H1 (cell line): Measurements from ENCODE around the gene SLC9A7. TPM values are rescaled to one million over a fixed set of nuclear protein-coding genes. Genes with fewer than 3 reads are reported as not detected.

Experiments used
- CTCF ChIA-PET: fragments of 300-600 bp; sonication (Branson Sonifier 250); formaldehyde crosslinking; loops from one replicate; lab custom pipeline; 2021; ENCODE audit not compliant: partially characterized antibody; lab: Charles Lee
- POLR2A ChIA-PET: fragments of 300-600 bp; sonication (Branson Sonifier 250); formaldehyde crosslinking; loops from one replicate; lab custom pipeline; 2021; ENCODE audit warnings: inconsistent platforms; ENCODE audit not compliant: partially characterized antibody; lab: Charles Lee
- DNase-seq, 2 experiments: peaks; one replicate each; pipeline versions ENCODE4 v3.0.0 to v3.0.0-alpha.2; 2010 to 2022; ENCODE audit warnings: low spot score in 2 of 2, low read depth in 1 of 2, mixed read lengths in 1 of 2
- FAIRE-seq: peaks from 2 replicates; lab custom pipeline; 2011; peaks lifted over from hg19 to GRCh38; lab: Jason Lieb, UNC
- H2AFZ ChIP-seq: 2 replicates; pipeline ENCODE4 v1.8.1; 2012; ENCODE audit warnings: low read length, inconsistent platforms
- H2AK5ac ChIP-seq: 2 replicates; pipeline ENCODE4 v1.6.1; 2013; ENCODE audit warnings: low read depth, low read length
- H2BK120ac ChIP-seq: replicated peaks from 2 replicates; pipeline ENCODE3; 2013; ENCODE audit warnings: low read depth, low read length, inconsistent platforms
- H2BK12ac ChIP-seq: 2 replicates; pipeline ENCODE4 v1.6.1; 2013; ENCODE audit warnings: low read depth, low read length
- H2BK15ac ChIP-seq: 2 replicates; pipeline ENCODE4 v1.6.1; 2013; ENCODE audit warnings: low read length
- H2BK20ac ChIP-seq: 2 replicates; pipeline ENCODE4 v1.6.1; 2013; ENCODE audit warnings: low read length
- H2BK5ac ChIP-seq: 2 replicates; pipeline ENCODE4 v1.6.1; 2013; ENCODE audit warnings: low read depth, low read length
- H3K14ac ChIP-seq: 2 replicates; pipeline ENCODE4 v1.6.1; 2013; ENCODE audit warnings: inconsistent platforms; ENCODE audit not compliant: insufficient read length
- H3K18ac ChIP-seq: 2 replicates; pipeline ENCODE4 v1.6.1; 2013; ENCODE audit warnings: low read length; ENCODE audit errors: extremely low read depth
- H3K23ac ChIP-seq: 2 replicates; pipeline ENCODE4 v1.6.1; 2013; ENCODE audit warnings: inconsistent platforms; ENCODE audit not compliant: insufficient read length
- H3K23me2 ChIP-seq: 2 replicates; pipeline ENCODE4 v1.6.1; 2013; ENCODE audit warnings: low read depth, low read length
- H3K27ac ChIP-seq: 2 replicates; pipeline ENCODE4 v1.6.1; 2011; ENCODE audit warnings: low read depth, low read length, inconsistent platforms
- H3K27me3 ChIP-seq, 4 experiments: replicated peaks in 1 of 4; 1 replicate in 1 of 4; 2 replicates in 3 of 4; pipeline versions ENCODE4 v1.6.1 to v1.8.1; 2011 to 2013; ENCODE audit warnings: low read length in 3 of 4, mild to moderate bottlenecking in 3 of 4, inconsistent platforms in 2 of 4, mixed read lengths in 2 of 4, moderate library complexity in 1 of 4; ENCODE audit not compliant: control insufficient read depth in 3 of 4, insufficient read depth in 3 of 4; ENCODE audit errors: extremely low read depth in 1 of 4
- H3K36me3 ChIP-seq, 4 experiments: 2 replicates each; pipeline versions ENCODE4 v1.6.1 to v1.8.1; 2011 to 2013; ENCODE audit warnings: mild to moderate bottlenecking in 4 of 4, low read length in 3 of 4, moderate library complexity in 2 of 4, control low read depth in 1 of 4, inconsistent platforms in 1 of 4; ENCODE audit not compliant: insufficient read depth in 4 of 4, control insufficient read depth in 2 of 4
- H3K4ac ChIP-seq: replicated peaks from 2 replicates; pipeline ENCODE3; 2013; ENCODE audit warnings: low read length, low read depth, mixed read lengths, inconsistent platforms; ENCODE audit not compliant: insufficient read length
- H3K4me1 ChIP-seq, 4 experiments: replicated peaks in 1 of 4; 1 replicate in 1 of 4; 2 replicates in 3 of 4; pipeline versions ENCODE4 v1.6.1 to v1.8.1; 2011 to 2013; ENCODE audit warnings: low read length in 3 of 4, inconsistent platforms in 2 of 4, mixed read lengths in 1 of 4; ENCODE audit not compliant: insufficient read depth in 4 of 4, control insufficient read depth in 3 of 4
- H3K4me2 ChIP-seq, 2 experiments: 2 replicates each; pipeline versions ENCODE4 v1.6.1 to v1.8.1; 2011 to 2013; ENCODE audit warnings: low read depth in 2 of 2, low read length in 2 of 2, control low read depth in 1 of 2, inconsistent platforms in 1 of 2, mild to moderate bottlenecking in 1 of 2; ENCODE audit not compliant: insufficient read depth in 1 of 2
- H3K4me3 ChIP-seq, 4 experiments: fragments of 200-600, 300-600 bp in 1 of 4; sonication (generic), shearing (Covaris generic), sonication (Bioruptor Twin) in 1 of 4; 2 replicates each; pipeline versions ENCODE4 v1.5.1 to v1.8.1; 2011 to 2016; ENCODE audit warnings: low read length in 4 of 4, low read depth in 3 of 4, control low read depth in 2 of 4, inconsistent platforms in 2 of 4, mild to moderate bottlenecking in 2 of 4, mixed read lengths in 1 of 4, moderate library complexity in 1 of 4; ENCODE audit not compliant: insufficient read depth in 2 of 4; ENCODE audit errors: extremely low read depth in 1 of 4
- H3K56ac ChIP-seq: replicated peaks from 2 replicates; pipeline ENCODE3; 2013; ENCODE audit warnings: low read depth, mild to moderate bottlenecking, mixed read lengths, low read length, inconsistent platforms; ENCODE audit not compliant: insufficient read length
- H3K79me1 ChIP-seq: 2 replicates; pipeline ENCODE4 v1.6.1; 2013; ENCODE audit warnings: low read depth, low read length, control low read depth
- H3K79me2 ChIP-seq, 2 experiments: 2 replicates each; pipeline versions ENCODE4 v1.6.1 to v1.8.1; 2012 to 2013; ENCODE audit warnings: low read length in 2 of 2, mild to moderate bottlenecking in 2 of 2, inconsistent platforms in 1 of 2; ENCODE audit not compliant: insufficient read depth in 2 of 2, control insufficient read depth in 1 of 2
- H3K9ac ChIP-seq, 4 experiments: replicated peaks in 1 of 4; 1 replicate in 1 of 4; 2 replicates in 3 of 4; pipeline versions ENCODE4 v1.6.1 to v1.8.1; 2011 to 2013; ENCODE audit warnings: low read depth in 3 of 4, low read length in 3 of 4, control low read depth in 2 of 4, mild to moderate bottlenecking in 2 of 4, moderate library complexity in 2 of 4, inconsistent platforms in 1 of 4; ENCODE audit errors: extremely low read depth in 1 of 4
- H3K9me3 ChIP-seq, 2 experiments: 2 replicates each; pipeline versions ENCODE4 v1.6.1 to v1.8.1; 2012 to 2013; ENCODE audit warnings: mild to moderate bottlenecking in 2 of 2, moderate library complexity in 2 of 2, control low read depth in 1 of 2, inconsistent platforms in 1 of 2, low read depth in 1 of 2, low read length in 1 of 2, mixed read lengths in 1 of 2; ENCODE audit not compliant: insufficient read depth in 2 of 2
- H4K20me1 ChIP-seq, 2 experiments: replicated peaks in 1 of 2; 2 replicates each; pipeline versions ENCODE3 to v1.8.1; 2011 to 2013; ENCODE audit warnings: inconsistent platforms in 2 of 2, low read length in 2 of 2, mild to moderate bottlenecking in 1 of 2; ENCODE audit not compliant: insufficient read depth in 2 of 2, control insufficient read depth in 1 of 2
- H4K5ac ChIP-seq: 2 replicates; pipeline ENCODE4 v1.6.1; 2013; ENCODE audit warnings: low read length, low read depth, mixed read lengths, inconsistent platforms; ENCODE audit not compliant: insufficient read length
- H4K8ac ChIP-seq: 2 replicates; pipeline ENCODE4 v1.8.0; 2013; ENCODE audit warnings: mild to moderate bottlenecking, moderate library complexity, low read length, inconsistent platforms; ENCODE audit not compliant: insufficient read depth; ENCODE audit errors: extremely low read depth
- H4K91ac ChIP-seq: replicated peaks from 2 replicates; pipeline ENCODE3; 2013; ENCODE audit warnings: low read length, mixed read lengths, inconsistent platforms; ENCODE audit not compliant: insufficient read length
- HDAC2 ChIP-seq, 2 experiments: fragments of 300-600 bp in 1 of 2; sonication (generic) in 1 of 2; IDR thresholded peaks; 2 replicates each; pipeline ENCODE4 v1.6.1; 2011 to 2012; ENCODE audit warnings: low read depth in 2 of 2, low read length in 2 of 2, mild to moderate bottlenecking in 2 of 2, moderate library complexity in 2 of 2, borderline replicate concordance in 1 of 2, inconsistent platforms in 1 of 2
- JUN ChIP-seq: IDR thresholded peaks from 2 replicates; pipeline ENCODE4 v1.6.1; 2011; ENCODE audit warnings: low read depth, mild to moderate bottlenecking, improper control_type of control experiment, low read length
- JUND ChIP-seq: IDR thresholded peaks from 2 replicates; pipeline ENCODE4 v1.6.1; 2011; ENCODE audit warnings: mild to moderate bottlenecking, improper control_type of control experiment, low read length
- KDM4A ChIP-seq: IDR thresholded peaks from one replicate; pipeline ENCODE4 v1.7.1; 2012; ENCODE audit warnings: low read depth, mild to moderate bottlenecking, moderate library complexity, low read length, inconsistent platforms; ENCODE audit not compliant: severe bottlenecking
- MAFK ChIP-seq: IDR thresholded peaks from 2 replicates; pipeline ENCODE4 v1.6.1; 2012; ENCODE audit warnings: low read depth, mild to moderate bottlenecking, improper control_type of control experiment, low read length
- NRF1 ChIP-seq: IDR thresholded peaks from 2 replicates; pipeline ENCODE4 v1.6.1; 2011; ENCODE audit warnings: mild to moderate bottlenecking, low read depth, low read length, improper control_type of control experiment
- RBBP5 ChIP-seq: IDR thresholded peaks from 2 replicates; pipeline ENCODE4 v1.7.1; 2012; ENCODE audit warnings: low read depth, mild to moderate bottlenecking, inconsistent platforms, low read length, moderate library complexity, borderline replicate concordance
- whole genome bisulfite sequencing, 2 experiments: shearing (Covaris generic) in 1 of 2; methylation state at CpG; one replicate each; pipeline versions ENCODE4 v1.1.6 to v1.1.7; 2013 to 2015; ENCODE audit warnings: low lambda C conversion rate in 2 of 2, mixed read lengths in 2 of 2, inconsistent platforms in 1 of 2, low coverage in 1 of 2, missing lambda C conversion rate in 1 of 2; ENCODE audit not compliant: insufficient replicate concordance in 2 of 2, insufficient coverage in 1 of 2, insufficient read length in 1 of 2; ENCODE audit errors: extremely low coverage in 1 of 2, missing lambda C conversion rate in 1 of 2; 5-methylcytosine and 5-hydroxymethylcytosine counted together
- polyA plus RNA-seq, 7 experiments: library from polyadenylated mRNA; depleted of rRNA in 3 of 7; stranded (reverse) in 5 of 7; unstranded in 2 of 7; fragments of >200 nt in 5 of 7; fragments of 200-250 nt in 2 of 7; gene quantifications; 1 replicate in 5 of 7; 2 replicates in 1 of 7; 4 replicates in 1 of 7; pipeline versions ENCODE4 v1.2.1 to v1.2.3, GENCODE V29; 2011 to 2013; ENCODE audit warnings: missing spikeins in 2 of 7, mixed read lengths in 2 of 7
- total RNA-seq: library from RNA; stranded (reverse); fragmentation: NEBNext Ultra II Directional; extraction: Animal tissue kit (Norgen Biotek cat#: 25700); gene quantifications from 2 replicates; pipeline ENCODE4 v1.2.1, GENCODE V29; 2021

Gene SLC9A7
- total and polyA plus RNA-seq, 2 of the 8 experiments (the other 6 are each of a cell fraction or from before 2014, with no cell fraction given) = 6.7 to 17.2 TPM

DNA sequence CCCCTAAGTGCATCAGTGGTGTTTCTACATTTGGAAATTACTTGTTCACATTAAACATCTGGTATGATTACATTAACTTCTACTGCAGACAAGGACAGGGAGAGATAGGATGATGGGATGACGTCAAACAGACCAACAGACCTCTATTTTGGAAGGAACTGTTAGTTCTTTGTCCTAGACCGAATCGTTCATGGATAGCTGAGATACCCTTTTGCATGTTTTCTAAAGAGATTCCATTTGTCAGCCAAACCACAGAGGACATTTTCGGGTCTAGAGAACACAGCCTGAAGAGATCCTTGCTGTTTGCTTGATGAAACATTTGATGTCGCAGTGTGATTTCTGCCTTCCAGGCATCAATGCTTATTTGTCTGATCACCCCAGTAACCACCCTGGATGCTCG is 157.6 kb downstream of the SLC9A7 start:
- FAIRE-seq = no peak
- no peak overlapping the region for H2BK20ac ChIP-seq

More for the DNA sequence above, 157.6 kb downstream of the SLC9A7 start:
- Histone ChIP-seq H3K56ac (no peak overlapping the region), H3K27me3 (no peaks in the 10 kb centered on the region), H2BK15ac (no peak overlapping the region), H2BK120ac (no peak overlapping the region), H3K23me2 (no peaks in the 10 kb centered on the region), H3K4me1 (no peaks in the 10 kb centered on the region), H3K36me3 (peaks cover 0 to 2% (median 0%) of the 10 kb centered on the region in 4 experiments; a peak in 2 of 8 replicates), H4K8ac (no peak overlapping the region), H3K79me1 (no peaks in the 10 kb centered on the region), H4K91ac (no peak overlapping the region), H3K18ac (no peak overlapping the region), H3K9me3 (no peaks in the 10 kb centered on the region), H2AFZ (no peak overlapping the region), H4K20me1 (no peaks in the 10 kb centered on the region), H3K27ac (no peak overlapping the region), H3K4me2 (no peak overlapping the region), H2BK5ac (no peak overlapping the region), H3K9ac (no peak overlapping the region)
- ChIA-PET CTCF (interaction anchor here (1.0 kb wide), 1 partner anchor 11 kb away, joined by 3 read pairs; no protein-coding TSS in a partner anchor), POLR2A (no interaction called here)
- no peak for DNase-seq
- no peak for TF ChIP-seq JUN
- TF ChIP-seq NRF1 = no peak
- TF ChIP-seq KDM4A = no peak
- TF ChIP-seq RBBP5 = no peak
- no peak for TF ChIP-seq HDAC2 (IDR thresholded peaks at IDR 0.05; ENCODE audit: borderline replicate concordance in 1 of 2, low read depth in 2 of 2, low read length in 2 of 2)
- no peak for TF ChIP-seq MAFK
- TF ChIP-seq JUND = no peak
- TF ChIP-seq, all 59 proteins: peak for 0
- Histone ChIP-seq H2AK5ac (no peak overlapping the region), H4K5ac (no peak overlapping the region), H3K79me2 (peaks cover 0 to 4% of the 10 kb centered on the region in 2 experiments; a peak in 1 of 4 replicates), H3K4ac (no peak overlapping the region), H3K14ac (no peak overlapping the region), H3K23ac (no peak overlapping the region), H2BK12ac (no peak overlapping the region), H3K4me3 (no peak overlapping the region)
- WGBS, 2 experiments = 82% methylated on average over 6 of the region's 6 CpGs; no CpG with 5 or more reads in 1 of the 2 experiments
